Tibial artery (tissue), 4 donors: ENCODE measurements around the gene SPOCK3.
"Not testable (repeated sequence)": the region's sequence is repeated elsewhere in the genome, so short reads cannot be mapped to it uniquely, and the experiment has no call there.

Experiments used
- DNase-seq, 2 donors: peaks; one replicate each; pipeline ENCODE4 v3.0.0-alpha.2; 2019
- H3K27ac ChIP-seq, 2 donors: fragments of 200-600 bp; sonication (generic) in 1 of 2; 1 replicate in 1 of 2; 2 replicates in 1 of 2; pipeline ENCODE4 v1.5.1; 2018 to 2019; ENCODE audit warnings: mild to moderate bottlenecking in 1 of 2
- H3K27me3 ChIP-seq, 2 donors: fragments of 200-600 bp; sonication (generic) in 1 of 2; one replicate each; pipeline versions ENCODE4 v1.5.1 to v1.6.0; 2016 to 2019
- H3K36me3 ChIP-seq, 3 donors: fragments of 200-600 bp; sonication (generic) in 2 of 3; one replicate each; pipeline ENCODE4 v1.5.1; 2016 to 2019; ENCODE audit warnings: mild to moderate bottlenecking in 2 of 3
- H3K4me1 ChIP-seq, 4 donors: fragments of 200-600 bp; sonication (generic) in 2 of 4; 1 replicate in 3 of 4; 2 replicates in 1 of 4; pipeline ENCODE4 v1.5.1; 2016 to 2019
- H3K4me3 ChIP-seq, 2 donors: fragments of 200-600 bp; sonication (generic) in 1 of 2; 1 replicate in 1 of 2; 2 replicates in 1 of 2; pipeline ENCODE4 v1.5.1; 2018 to 2019; ENCODE audit warnings: mild to moderate bottlenecking in 2 of 2
- H3K9me3 ChIP-seq, 3 donors: fragments of 200-600 bp; sonication (generic) in 1 of 3; one replicate each; pipeline ENCODE4 v1.5.1; 2016 to 2019
- CTCF ChIP-seq, 2 experiments: fragments of 200-600 bp in 1 of 2; fragments of 450-650 bp in 1 of 2; IDR thresholded peaks; one replicate each; pipeline ENCODE4 v1.5.1; 2017 to 2019; ENCODE audit warnings: antibody characterized with exemption in 2 of 2, mild to moderate bottlenecking in 1 of 2, moderate library complexity in 1 of 2
- intact Hi-C: fragments of 100-400 bp; cut with DNase I; formaldehyde crosslinking; loops from one replicate; pipeline ENCODE4 v1.15.0; 2023; ENCODE audit warnings: low total_unique reads

SPOCK3 gene

DNA sequence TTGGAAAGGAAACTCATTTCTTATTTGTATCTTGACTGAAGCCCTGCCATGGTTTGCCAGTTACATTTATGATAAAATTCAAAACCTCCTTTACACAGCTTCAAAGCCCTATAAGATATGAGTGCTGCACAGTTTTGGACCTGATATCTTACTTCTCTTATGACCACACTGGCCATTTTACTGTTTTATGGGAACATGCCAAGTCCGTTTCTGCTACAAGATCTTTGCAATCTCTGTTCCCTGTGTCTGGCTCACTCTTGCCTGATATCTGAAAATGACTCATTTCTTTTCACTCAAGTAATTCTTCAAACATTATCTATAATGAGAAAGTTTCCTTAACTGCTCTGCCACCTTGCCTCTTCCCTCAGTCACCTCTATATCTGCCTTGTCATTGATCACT is 247.3 kb downstream of the SPOCK3 start:
- no peak for TF ChIP-seq CTCF (IDR thresholded peaks at IDR 0.05)
- intact Hi-C loops = no loop called here
- no peak overlapping the region for H3K27ac ChIP-seq
- DNase-seq = no peak
- no peaks in the 10 kb centered on the region for H3K9me3 ChIP-seq
- H3K4me3 ChIP-seq = no peak overlapping the region
- H3K27me3 ChIP-seq = no peaks in the 10 kb centered on the region
- no peaks in the 10 kb centered on the region for H3K36me3 ChIP-seq
- no peaks in the 10 kb centered on the region for H3K4me1 ChIP-seq

DNA sequence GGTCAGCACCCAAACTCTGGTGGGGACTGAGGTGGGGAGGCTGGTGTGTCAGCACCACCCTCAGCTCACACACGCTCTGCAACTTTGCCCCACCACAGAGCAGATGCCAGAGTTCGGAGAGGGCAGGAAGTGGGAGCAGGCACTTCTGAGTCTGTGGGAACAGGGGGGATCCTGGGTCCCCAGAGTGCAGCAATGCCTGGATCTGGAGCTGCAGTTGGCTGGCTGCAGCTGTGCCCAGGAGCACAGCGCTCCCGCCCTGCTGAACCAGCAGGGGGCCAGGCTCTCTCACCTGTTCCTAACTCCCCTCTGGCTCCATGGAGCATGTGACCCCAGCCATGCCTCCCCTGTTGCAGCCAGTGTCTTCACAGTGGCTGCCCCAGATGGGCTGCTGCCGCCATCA is 252.4 kb downstream of the SPOCK3 start:
- Histone ChIP-seq H3K4me3 (no peak overlapping the region), H3K27me3 (no peaks in the 10 kb centered on the region), H3K9me3 (no peaks in the 10 kb centered on the region), H3K36me3 (no peaks in the 10 kb centered on the region), H3K27ac (no peak overlapping the region), H3K4me1 (no peaks in the 10 kb centered on the region)
- TF ChIP-seq CTCF (IDR thresholded peaks at IDR 0.05) = no peak
- intact Hi-C loops = no loop called here
- DNase-seq = no peak

DNA sequence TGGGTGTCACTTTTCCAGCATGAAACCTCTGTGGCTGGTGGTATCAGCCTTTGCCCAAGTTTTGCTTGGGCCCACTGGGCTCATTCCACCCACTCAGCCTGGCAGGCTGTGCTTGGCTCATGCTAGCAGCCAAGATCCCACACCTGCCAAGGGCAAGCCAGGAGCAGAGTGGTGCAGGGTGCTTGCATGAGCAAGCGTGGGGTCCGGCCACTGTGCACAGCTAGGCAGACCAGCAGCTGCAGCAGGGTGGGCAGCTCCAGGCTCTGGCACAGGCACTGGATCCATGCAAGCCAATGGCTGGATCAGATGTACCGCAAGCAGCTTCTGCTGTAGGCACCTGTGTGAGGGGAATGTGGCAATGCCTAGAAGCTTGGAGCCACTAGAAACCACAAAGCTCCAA is 253.9 kb downstream of the SPOCK3 start:
- Histone ChIP-seq H3K4me1 (no peaks in the 10 kb centered on the region), H3K36me3 (no peaks in the 10 kb centered on the region), H3K9me3 (no peaks in the 10 kb centered on the region), H3K27ac (no peak overlapping the region), H3K4me3 (no peak overlapping the region), H3K27me3 (no peaks in the 10 kb centered on the region)
- TF ChIP-seq CTCF (IDR thresholded peaks at IDR 0.05) = no peak
- no peak for DNase-seq
- intact Hi-C loops = no loop called here

DNA sequence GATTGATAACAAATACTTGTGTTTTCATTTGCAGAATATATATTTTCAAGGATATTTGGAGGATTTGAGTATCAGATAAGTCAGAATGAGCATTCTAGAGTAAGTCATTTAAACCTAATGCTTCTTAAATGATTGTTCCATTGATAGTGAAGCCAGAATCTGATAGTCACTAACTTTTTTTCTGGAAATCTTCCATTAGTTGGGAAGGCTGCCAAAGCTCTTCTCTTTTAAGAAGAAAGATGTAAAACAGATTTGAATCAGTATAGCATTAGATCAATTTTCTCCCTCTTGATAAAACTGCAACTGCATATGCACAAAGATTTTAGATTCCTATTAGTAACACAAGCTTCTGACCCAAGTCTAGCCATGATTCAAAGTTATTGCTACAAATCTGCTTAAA is 256.7 kb downstream of the SPOCK3 start:
- intact Hi-C loops = no loop called here

GRCh38 chr4:166972071-166972470 is 262.2 kb downstream of the SPOCK3 start:
- Histone ChIP-seq H3K36me3 (no peaks in the 10 kb centered on the region), H3K9me3 (peaks cover 0 to 9% (median 0%) of the 10 kb centered on the region in 3 donors), H3K27me3 (no peaks in the 10 kb centered on the region), H3K4me1 (no peaks in the 10 kb centered on the region), H3K27ac (no peak overlapping the region), H3K4me3 (no peak overlapping the region)
- intact Hi-C loops = no loop called here
- no peak for DNase-seq
- TF ChIP-seq CTCF (IDR thresholded peaks at IDR 0.05) = no peak

More for the DNA sequence above, 256.7 kb downstream of the SPOCK3 start:
- Histone ChIP-seq H3K27me3 (no peaks in the 10 kb centered on the region), H3K27ac (no peak overlapping the region), H3K4me3 (no peak overlapping the region), H3K4me1 (no peaks in the 10 kb centered on the region), H3K9me3 (no peaks in the 10 kb centered on the region), H3K36me3 (no peaks in the 10 kb centered on the region)
- TF ChIP-seq CTCF (IDR thresholded peaks at IDR 0.05) = no peak
- no peak for DNase-seq

DNA sequence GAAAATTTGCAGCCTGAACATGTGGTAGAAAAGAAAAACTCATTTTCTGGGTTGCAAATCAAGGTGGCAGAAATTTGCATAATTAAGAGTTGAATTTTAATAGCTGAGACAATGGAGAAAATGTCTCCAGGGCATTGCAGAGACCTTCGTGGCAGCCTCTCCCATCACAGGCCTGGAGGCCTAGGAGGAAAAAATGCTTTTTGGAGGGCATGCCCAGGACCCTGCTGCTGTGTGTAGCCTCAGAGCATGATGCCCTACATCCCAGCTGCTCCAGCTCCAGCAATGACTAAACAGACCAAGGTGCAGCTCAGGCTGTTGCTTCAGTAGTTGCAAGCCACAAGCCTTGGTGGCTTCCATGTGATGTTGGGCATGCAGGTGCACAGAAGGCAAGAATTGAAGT is 266.1 kb downstream of the SPOCK3 start:
- DNase-seq, H3K9me3 ChIP-seq, intact Hi-C loops, H3K27me3 ChIP-seq, H3K27ac ChIP-seq, H3K4me1 ChIP-seq, H3K36me3 ChIP-seq, H3K4me3 ChIP-seq: not testable (repeated sequence)
